GM12875 (cell line): ENCODE results near the gene SCN3A.

Source experiments
- H3K4me3 ChIP-seq: one replicate; pipeline ENCODE4 v1.5.1; 2011; ENCODE audit warnings: low read depth, low read length, control low read depth
- TF ChIP-seq, protein P1 (sequence below): IDR thresholded peaks from 2 replicates; pipeline ENCODE4 v1.5.1; 2011; ENCODE audit warnings: low read depth, mild to moderate bottlenecking, control low read depth, inconsistent platforms, low read length, moderate library complexity, borderline replicate concordance; ENCODE audit not compliant: insufficient read depth

SCN3A gene

DNA sequence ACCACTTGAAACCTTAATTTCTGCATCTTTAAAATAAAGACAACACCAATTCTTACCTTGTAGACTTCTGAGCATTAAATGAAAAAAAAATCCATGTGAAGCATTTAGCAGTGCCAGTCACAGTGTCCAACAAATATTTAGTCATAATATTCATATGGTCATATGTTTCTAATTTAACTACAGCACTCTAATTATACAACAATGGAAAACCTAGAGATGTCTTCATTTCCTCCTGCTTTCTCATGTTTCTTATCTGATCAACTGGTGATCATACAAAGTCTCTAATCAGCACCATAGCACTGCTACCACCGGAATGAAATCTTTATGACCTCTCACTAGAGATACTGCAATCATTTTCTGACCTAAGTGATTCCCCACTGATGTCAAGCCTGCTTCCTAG lies 10.2 kb upstream of the SCN3A start:
- TF ChIP-seq, protein P1, sequence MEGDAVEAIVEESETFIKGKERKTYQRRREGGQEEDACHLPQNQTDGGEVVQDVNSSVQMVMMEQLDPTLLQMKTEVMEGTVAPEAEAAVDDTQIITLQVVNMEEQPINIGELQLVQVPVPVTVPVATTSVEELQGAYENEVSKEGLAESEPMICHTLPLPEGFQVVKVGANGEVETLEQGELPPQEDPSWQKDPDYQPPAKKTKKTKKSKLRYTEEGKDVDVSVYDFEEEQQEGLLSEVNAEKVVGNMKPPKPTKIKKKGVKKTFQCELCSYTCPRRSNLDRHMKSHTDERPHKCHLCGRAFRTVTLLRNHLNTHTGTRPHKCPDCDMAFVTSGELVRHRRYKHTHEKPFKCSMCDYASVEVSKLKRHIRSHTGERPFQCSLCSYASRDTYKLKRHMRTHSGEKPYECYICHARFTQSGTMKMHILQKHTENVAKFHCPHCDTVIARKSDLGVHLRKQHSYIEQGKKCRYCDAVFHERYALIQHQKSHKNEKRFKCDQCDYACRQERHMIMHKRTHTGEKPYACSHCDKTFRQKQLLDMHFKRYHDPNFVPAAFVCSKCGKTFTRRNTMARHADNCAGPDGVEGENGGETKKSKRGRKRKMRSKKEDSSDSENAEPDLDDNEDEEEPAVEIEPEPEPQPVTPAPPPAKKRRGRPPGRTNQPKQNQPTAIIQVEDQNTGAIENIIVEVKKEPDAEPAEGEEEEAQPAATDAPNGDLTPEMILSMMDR, result no peak
- H3K4me3 ChIP-seq, result no peak overlapping the region

DNA sequence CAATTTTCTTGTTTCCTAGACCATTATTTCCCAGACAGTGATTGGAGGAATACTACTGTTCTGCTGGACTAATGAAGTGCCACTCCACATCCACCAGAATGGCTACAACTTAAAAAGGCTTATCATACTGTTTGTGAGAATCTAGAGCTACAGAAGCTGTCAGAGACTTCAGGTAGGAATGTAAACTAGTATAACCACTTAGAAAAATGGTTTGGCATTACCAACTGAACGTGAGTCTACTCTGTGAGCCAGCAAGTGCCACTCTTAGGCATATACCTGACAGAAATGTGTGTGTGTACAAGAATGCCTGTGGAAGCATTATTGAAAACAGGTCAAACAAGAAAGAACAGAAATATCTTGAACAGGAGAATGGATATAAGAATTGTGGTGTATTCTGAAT lies 4.2 kb upstream of the SCN3A start:
- TF ChIP-seq, protein P1, result no peak
- H3K4me3 ChIP-seq, result no peak overlapping the region

DNA sequence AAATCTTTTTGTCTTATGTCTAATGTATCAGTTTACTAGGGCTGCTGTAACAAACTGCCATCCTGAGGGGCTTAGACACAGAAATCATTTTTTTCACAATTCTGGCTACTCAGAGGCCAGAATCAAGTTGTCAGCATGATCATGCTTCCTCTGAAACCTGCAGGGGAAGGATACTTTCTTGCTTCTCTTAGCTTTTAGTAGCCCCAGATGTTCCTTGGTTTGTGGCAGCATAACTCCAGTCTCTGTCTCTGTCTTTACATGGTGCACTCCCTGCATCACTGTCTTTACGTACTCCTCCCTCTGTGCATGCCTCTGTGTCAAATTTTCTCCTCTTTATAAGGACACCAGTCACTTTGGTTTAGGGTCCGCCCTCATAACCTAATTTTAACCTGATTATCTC lies 2.0 kb upstream of the SCN3A start:
- H3K4me3 ChIP-seq, result no peak overlapping the region
- TF ChIP-seq, protein P1, result no peak

DNA sequence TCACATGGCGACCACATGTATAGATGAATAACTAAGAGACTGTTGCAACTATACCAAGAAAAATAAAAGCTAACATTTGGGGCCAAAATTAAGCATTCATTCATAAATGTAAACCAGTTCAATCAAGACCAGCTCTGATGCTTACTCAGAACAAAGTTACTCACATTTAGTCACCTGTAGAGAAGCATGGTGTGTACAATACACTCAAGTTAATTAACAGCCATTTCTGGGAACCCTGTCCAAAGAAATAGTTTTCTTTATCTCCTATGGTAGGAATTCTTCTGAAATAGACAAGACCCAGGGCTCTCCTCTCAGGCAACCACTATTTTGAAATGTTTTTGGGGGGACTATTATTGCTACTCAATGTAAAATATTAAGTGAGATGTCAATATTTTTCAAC lies 1.6 kb downstream of the SCN3A start:
- H3K4me3 ChIP-seq, result no peak overlapping the region
- TF ChIP-seq, protein P1, result no peak

DNA sequence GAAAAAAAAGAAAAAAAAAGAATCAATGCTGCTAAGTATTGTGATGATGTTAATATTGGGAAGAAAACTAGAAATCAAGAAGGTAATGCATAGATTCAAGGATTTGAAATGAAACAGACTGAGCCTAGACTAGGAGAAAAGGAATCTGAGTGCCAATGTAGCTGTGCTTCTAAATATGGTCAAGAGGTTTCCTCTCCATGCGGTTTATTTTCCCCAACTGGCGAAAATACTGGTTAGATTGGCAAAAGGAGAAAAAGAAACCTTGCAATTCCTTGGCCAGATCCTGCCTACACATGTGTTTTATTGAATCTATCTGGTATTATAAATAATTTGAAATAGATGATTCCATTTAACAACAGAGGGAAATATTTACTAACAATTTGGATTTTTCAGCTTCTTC lies 5.7 kb downstream of the SCN3A start:
- no peak overlapping the region for H3K4me3 ChIP-seq
- TF ChIP-seq, protein P1, result no peak

DNA sequence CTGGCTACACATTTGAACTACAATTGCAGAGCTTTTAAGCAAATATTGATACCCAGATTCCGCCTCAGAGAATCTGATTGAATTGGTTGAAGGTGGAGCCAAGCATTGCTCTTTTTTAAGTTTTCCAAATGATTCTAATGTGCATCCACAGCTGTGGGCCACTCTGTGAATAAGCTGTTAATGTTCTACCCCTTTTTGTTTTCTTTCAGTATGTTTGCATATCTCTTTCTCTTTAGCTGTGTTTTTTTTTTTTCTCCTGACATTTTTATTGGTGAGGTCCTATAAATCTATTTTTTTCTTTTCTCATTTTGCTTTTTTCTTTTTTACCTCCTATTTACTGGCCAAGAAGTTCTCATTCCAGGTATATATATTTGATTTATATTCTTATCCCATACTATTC lies 6.5 kb downstream of the SCN3A start:
- TF ChIP-seq, protein P1, result no peak
- H3K4me3 ChIP-seq, result no peak overlapping the region

DNA sequence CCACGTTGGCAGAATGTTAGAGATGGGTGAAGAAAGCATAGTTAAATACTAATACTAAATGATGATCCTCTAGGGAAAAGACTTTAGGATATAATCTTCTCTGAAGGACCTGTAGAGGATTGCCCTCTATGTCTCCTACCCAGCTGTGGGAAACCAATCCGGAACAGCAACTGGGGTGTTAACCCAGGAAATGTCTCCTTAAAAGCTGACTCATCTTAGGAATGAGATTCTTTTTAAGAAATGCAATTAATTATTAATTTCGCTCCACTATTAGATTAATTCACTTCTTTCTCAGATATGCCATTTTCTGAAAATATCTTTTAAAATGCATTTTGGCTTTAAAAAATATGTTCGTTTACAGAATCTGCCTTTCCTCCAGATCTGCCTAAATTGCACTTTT lies 7.4 kb downstream of the SCN3A start:
- H3K4me3 ChIP-seq, result no peak overlapping the region
- TF ChIP-seq, protein P1, result no peak
